Stimulated activated CD4-positive, alpha-beta T cell treated with anti-CD3 and anti-CD28 coated beads, Interleukin-2, amount 100 ng/mL, for 48 hours (primary cell): ENCODE results near the gene CHAT.
A peak's percentile ranks its signal among the peaks of the same experiment; 100 is the strongest.

Source experiments
- DNase-seq, 2 donors: peaks; one replicate each; pipeline ENCODE4 v3.0.0-alpha.2; 2020

Gene CHAT

GRCh38 chr10:49597426-49598163, 16.2 kb upstream of the CHAT start:
- DNase-seq = no peak

DNA sequence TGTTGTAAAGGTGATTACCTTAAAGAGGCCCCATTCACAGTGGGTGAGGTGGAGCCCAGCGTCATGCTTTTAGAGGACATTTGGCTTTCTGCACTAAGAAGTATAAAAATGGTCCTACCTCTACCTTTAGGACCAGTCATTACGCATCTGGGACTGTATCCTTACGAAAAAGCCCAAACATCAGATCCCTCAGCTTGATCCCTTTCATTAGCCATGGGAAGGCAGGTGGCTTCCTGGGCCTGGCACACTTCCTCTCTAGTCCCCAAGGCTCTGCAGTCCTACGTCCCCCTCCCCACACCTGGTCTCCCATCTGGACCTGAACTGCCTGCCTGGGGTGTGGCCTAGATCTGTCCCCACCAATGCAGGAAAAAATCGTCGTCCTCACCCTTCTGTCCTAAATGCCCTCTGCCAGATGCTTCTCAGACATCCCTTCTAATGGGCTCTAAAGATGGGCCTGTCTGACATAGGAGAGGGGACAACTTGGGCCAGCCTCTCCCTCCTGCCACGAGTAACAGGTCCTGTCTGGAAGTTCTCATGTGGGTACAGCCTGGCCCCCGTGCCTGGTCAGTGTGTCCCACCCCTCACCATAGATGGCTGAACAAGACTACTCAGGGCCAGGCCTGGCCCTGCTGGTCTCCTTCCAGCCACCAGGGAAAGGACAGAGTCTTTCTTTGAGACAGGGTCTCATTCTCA, 15.5 kb upstream of the CHAT start:
- no peak for DNase-seq

DNA sequence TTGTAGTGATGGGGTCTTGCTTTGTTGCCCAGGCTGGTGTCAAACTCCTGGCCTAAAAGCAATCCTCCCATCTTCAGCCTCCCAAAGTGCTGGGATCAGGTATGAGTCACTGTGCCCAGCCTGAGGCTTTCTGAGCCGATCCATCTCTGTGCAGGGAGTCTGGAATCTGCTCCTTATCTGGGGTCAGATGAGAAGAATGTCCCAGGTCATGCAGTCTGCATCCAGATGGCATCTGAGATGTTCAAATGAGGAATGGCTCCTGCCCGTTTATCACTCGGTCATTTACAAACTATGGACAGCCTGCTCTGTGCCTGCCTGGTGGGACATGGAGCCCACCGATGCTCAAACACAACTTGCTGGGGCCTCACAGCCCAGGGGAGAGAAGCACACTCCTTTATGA, 14.9 kb upstream of the CHAT start:
- no peak for DNase-seq

DNA sequence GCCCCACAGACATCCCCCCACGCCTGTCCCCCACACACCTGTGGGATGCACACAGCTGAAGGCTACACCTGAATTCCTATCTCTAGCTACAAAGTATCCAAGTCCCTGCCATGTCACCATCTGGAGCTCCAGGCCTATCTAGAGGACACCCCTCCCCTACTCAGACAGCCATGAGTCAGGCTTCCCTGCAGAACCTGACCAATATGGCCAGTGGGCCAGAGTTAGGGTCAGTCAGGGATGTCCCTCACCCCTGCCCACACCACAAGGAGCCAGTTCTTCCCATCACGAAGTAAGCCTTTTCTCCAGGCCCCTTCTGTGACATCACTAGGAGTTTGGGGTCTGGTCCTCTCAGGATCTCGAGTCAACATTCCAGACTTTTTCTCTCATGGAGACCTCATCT, 14.3 kb upstream of the CHAT start:
- no peak for DNase-seq

DNA sequence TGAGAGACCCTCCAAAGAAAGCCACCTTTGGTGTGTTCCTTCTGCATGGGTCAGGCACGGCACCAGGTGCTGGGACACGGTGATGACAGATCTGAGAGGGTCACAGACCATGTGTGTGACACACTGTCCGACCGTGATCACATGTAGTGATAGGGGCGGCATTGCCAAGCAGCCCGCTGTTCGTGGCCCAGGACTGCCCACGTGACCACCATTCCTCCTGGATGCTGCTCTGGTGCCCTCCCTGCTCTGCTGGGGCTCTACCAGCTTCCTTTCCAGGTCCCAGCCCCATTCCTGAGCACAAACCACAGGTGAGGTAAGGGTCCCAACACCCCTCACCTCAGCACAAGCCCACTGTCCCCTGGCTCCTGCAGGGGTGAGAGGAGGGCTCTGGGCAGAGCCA, 13.8 kb upstream of the CHAT start:
- no peak for DNase-seq

- DNase-seq = no peak
These were observed 12.9 kb upstream of the CHAT start for GRCh38 chr10:49600781-49601400.

- DNase-seq = no peak
These were observed 12.0 kb upstream of the CHAT start for GRCh38 chr10:49601857-49602256.

GRCh38 chr10:49602380-49603023, 11.3 kb upstream of the CHAT start:
- DNase-seq = no peak

- DNase-seq = no peak
These were observed 8.5 kb upstream of the CHAT start for GRCh38 chr10:49605216-49605938.

- no peak for DNase-seq
These were observed 7.8 kb upstream of the CHAT start for GRCh38 chr10:49605939-49606509.

GRCh38 chr10:49606981-49607535, 6.8 kb upstream of the CHAT start:
- DNase-seq = peak; percentile 54 to 71

DNA sequence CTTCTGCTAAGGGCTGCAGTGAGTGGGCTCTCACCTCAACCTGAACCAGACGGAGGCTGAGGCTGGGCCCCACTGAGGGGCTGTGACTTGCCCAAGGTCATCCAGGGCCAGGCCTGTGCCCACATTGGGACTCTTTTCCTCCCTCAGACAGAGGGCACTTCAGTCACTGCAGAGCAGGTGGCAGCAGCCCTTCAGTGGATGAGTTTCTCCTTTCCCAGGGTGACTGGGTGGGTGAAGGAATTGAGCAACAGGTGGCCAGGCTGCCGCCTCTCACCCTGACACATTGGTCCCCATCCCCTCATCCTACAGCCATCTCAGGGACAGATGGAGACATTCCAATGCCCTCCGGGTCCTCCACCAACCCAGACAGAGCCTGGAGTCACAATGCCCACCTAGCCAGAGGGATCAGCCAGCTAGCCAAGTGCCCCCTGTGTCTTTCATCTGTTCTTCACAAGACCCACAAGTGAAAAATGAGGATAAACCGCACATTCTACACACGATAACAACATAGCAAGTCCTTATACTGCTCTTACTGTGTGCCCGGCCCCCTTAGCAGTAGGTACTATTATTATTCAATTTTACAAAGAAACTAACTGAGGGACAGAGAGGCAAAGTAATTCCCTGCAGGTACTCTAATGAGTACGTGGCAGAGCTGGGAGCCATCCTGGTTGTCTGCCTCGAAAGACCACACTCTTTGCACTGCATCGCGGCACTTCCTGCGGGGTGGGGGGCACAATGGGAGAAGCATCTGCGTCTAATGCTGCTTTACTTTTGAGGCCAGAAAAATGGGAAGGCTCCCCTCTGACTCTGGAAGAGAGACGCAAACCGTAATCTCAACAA, 5.5 kb upstream of the CHAT start:
- DNase-seq = no peak

- no peak for DNase-seq
These were observed 4.9 kb upstream of the CHAT start for GRCh38 chr10:49609006-49609282.

GRCh38 chr10:49609283-49610113, 4.3 kb upstream of the CHAT start:
- no peak for DNase-seq

- no peak for DNase-seq
These were observed 3.8 kb upstream of the CHAT start, which contains the start of gene SLC18A3 for GRCh38 chr10:49610114-49610457. Gene SLC18A3, plus strand, starts transcription at chr10:49610310. Its CDS starts 431 bp downstream, at chr10:49610741.

DNA sequence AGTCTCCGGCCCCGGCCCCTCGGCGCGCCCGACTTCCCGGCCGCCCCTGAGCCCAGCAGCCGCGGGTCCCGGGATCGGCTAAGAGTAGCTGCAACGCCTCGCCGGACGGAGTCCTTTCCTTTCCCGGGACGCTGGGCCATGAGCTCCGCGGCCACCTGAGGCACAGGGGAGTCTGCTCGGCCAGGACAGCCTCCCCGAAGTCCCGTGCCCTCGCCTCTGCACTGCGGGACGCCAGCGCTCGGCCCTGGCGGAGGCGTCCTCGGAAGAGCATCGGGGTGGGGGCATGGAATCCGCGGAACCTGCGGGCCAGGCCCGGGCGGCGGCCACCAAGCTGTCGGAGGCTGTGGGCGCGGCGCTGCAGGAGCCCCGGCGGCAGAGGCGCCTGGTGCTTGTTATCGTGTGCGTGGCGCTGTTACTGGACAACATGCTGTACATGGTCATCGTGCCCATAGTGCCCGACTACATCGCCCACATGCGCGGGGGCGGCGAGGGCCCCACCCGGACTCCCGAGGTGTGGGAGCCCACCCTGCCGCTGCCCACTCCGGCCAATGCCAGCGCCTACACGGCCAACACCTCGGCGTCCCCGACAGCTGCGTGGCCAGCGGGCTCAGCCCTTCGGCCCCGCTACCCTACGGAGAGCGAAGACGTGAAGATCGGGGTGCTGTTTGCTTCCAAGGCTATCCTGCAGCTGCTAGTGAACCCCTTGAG, 3.2 kb upstream of the CHAT start:
- DNase-seq = no peak

DNA sequence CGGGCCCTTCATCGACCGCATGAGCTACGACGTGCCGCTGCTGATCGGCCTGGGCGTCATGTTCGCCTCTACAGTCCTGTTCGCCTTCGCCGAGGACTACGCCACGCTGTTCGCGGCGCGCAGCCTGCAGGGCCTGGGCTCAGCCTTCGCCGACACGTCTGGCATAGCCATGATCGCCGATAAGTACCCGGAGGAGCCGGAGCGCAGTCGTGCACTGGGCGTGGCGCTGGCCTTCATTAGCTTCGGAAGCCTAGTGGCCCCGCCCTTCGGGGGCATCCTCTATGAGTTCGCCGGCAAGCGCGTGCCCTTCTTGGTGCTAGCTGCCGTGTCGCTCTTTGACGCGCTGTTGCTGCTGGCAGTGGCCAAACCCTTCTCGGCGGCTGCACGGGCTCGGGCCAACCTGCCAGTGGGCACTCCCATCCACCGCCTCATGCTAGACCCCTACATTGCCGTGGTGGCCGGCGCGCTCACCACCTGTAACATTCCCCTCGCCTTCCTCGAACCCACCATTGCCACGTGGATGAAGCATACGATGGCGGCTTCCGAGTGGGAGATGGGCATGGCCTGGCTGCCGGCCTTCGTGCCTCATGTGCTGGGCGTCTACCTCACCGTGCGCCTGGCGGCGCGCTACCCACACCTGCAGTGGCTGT, 2.5 kb upstream of the CHAT start:
- DNase-seq = no peak

- DNase-seq = no peak
These were observed 1.9 kb upstream of the CHAT start for GRCh38 chr10:49611816-49612512.
